ENCODE data around the gene EPHA7.

DNA sequence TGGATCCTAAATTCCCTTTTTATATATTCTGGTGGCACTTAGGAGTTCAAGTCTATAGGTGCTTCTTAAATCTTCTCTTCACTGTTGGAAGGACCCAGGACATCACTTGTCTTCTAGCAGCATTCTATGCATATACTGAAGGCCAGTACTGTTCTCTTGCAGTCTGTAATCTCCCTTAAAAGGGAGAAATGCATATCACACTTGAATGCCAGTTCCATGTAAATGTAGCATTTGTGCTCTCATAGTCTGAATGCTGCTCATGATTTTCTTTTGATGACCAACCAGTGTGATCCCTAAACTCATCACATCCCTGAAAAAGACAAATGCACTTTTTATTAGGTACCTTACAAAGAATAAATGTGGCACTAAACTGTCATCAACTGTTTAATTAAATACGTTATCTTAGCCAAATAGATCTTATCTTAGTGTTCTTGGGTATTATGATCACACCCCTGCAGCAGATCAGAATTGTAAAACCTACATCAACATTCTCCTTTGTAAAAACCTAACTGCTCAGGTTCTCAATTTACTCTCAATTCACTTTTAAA is 176.1 kb downstream of the EPHA7 start:
- TF ChIP-seq POLR2A (IDR thresholded peaks at IDR 0.05; ENCODE audit: low read depth, low read length) (no peak), CTCF (IDR thresholded peaks at IDR 0.05; ENCODE audit: extremely low read depth in 1 of 2, insufficient read depth in 1 of 2, low read depth in 1 of 2, low read length in 2 of 2) (no peak), POLR2AphosphoS5 (IDR thresholded peaks at IDR 0.05; ENCODE audit: insufficient read depth, low read depth, low read length) (no peak)

All from endothelial cell of umbilical vein (primary cell).